GM10248 (cell line): ENCODE results near the gene GCNT2.

ENCODE experiments used
- CTCF ChIA-PET: fragments of 300-600 bp; sonication (Branson Sonifier 250); formaldehyde crosslinking; extraction: SDS; loops from one replicate; lab custom pipeline; 2021; ENCODE audit warnings: antibody characterized with exemption; lab: Yijun Ruan, JAX
- POLR2A ChIA-PET: fragments of 350-650 bp; sonication (Branson Sonifier 250); formaldehyde crosslinking; extraction: SDS; loops from one replicate; lab custom pipeline; 2020; ENCODE audit warnings: antibody characterized with exemption; lab: Yijun Ruan, JAX
- DNase-seq: peaks from one replicate; pipeline ENCODE4 v3.0.0; 2012; ENCODE audit errors: extremely low spot score
- TF ChIP-seq, protein P1 (sequence below): IDR thresholded peaks from 2 replicates; pipeline ENCODE4 v1.5.1; 2012; ENCODE audit warnings: mild to moderate bottlenecking, low read depth; ENCODE audit errors: extremely low read depth, missing control alignments, control extremely low read depth

GCNT2 gene

DNA sequence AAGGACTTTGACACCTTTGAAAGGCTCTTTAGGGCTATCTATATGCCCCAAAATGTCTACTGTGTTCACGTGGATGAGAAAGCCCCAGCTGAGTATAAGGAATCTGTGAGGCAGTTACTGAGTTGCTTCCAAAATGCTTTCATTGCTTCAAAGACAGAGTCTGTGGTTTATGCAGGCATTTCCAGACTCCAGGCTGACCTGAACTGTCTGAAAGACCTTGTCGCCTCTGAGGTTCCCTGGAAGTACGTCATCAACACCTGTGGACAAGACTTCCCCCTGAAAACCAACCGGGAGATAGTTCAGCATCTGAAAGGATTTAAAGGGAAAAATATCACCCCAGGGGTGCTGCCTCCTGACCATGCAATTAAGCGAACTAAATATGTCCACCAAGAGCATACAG is 65.2 kb downstream of the GCNT2 start:
- no peak for DNase-seq
- TF ChIP-seq, protein P1, sequence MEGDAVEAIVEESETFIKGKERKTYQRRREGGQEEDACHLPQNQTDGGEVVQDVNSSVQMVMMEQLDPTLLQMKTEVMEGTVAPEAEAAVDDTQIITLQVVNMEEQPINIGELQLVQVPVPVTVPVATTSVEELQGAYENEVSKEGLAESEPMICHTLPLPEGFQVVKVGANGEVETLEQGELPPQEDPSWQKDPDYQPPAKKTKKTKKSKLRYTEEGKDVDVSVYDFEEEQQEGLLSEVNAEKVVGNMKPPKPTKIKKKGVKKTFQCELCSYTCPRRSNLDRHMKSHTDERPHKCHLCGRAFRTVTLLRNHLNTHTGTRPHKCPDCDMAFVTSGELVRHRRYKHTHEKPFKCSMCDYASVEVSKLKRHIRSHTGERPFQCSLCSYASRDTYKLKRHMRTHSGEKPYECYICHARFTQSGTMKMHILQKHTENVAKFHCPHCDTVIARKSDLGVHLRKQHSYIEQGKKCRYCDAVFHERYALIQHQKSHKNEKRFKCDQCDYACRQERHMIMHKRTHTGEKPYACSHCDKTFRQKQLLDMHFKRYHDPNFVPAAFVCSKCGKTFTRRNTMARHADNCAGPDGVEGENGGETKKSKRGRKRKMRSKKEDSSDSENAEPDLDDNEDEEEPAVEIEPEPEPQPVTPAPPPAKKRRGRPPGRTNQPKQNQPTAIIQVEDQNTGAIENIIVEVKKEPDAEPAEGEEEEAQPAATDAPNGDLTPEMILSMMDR, result no peak
- CTCF ChIA-PET, result interaction anchor here (0.7 kb wide), 1 partner anchor 9 kb away, joined by 3 read pairs; no protein-coding TSS in a partner anchor
- POLR2A ChIA-PET, result no interaction called here

DNA sequence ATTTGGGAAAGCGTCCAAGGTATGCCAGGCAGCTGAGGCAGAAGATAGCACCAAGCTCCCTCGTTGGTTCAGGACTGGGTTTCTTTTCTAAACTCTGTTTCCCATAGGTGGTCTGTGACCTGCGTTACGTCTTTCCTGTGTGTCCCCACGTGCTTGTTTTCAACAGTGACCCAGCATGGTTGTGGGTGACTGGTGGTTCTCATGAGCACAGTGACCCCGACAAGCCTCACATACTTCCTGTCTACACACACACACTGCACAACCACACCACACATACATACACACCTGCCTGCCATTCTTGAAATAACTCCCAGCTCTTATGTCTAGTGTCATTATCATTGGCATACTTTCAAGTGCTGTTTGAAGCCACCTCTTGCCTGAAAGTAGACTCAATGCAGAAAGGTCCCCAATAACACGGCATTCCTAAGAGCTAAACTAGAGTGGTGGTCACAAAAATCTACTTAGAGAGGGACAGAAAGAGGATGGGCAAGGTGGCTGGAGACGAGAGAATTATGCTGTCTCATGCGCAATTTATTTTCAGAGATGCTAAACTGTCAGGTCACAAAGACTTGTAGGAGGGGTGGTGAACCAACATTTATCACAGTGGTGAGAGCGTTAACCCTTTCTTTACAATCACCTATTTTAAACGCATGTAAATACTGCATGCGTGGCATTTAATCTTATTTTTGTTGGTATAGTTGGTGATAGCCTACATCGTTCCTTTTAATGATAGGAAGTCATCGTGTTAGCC is 66.7 kb downstream of the GCNT2 start:
- POLR2A ChIA-PET, result no interaction called here
- CTCF ChIA-PET, result interaction anchor here (0.9 to 1.2 kb wide), 2 partner anchors 9 to 11 kb away, joined by 4 read pairs; no protein-coding TSS in a partner anchor
- no peak for DNase-seq
- TF ChIP-seq, protein P1, result no peak

DNA sequence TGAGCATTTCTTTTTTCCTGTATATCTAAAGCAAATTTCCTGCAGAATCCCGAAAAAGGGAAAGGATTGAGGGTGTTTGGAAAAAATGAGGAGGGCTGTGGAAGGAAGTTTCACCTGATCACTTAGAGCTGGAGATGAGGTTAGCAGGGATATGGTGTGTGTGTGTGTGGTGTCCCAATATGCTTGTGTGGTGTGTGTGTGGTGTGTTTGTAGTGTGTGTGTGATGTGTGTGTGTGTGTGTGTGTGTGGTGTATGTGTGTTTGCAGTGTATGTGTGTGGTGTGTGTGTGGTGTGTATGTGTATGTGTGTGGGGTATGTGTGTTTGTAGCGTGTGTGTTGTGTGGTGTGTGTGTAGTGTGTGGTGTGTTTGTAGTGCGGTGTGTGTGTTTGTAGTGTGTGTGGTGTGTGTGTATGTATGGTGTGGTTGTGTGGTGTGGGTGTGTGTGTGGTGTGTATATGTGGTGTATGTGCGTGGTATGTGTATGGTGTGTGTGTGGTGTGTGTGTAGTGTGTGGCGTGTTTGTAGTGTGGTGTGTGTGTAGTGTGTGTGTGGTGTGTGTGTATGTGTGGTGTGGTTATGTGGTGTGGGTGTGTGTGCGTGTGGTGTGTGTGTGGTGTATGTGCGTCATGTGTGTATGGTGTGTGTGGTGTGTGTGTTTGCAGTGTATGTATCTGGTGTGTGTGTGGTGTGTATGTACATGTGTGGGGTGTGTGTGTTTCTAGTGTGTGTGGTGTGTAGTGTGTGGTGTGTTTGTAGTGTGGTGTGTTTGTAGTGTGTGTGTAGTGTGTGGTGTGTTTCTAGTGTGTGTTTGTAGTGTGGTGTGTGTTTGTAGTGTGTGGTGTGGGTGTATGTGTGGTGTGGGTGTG is 67.6 kb downstream of the GCNT2 start:
- TF ChIP-seq, protein P1, result no peak
- DNase-seq, result no peak
- POLR2A ChIA-PET, result no interaction called here
- CTCF ChIA-PET, result no interaction called here

DNA sequence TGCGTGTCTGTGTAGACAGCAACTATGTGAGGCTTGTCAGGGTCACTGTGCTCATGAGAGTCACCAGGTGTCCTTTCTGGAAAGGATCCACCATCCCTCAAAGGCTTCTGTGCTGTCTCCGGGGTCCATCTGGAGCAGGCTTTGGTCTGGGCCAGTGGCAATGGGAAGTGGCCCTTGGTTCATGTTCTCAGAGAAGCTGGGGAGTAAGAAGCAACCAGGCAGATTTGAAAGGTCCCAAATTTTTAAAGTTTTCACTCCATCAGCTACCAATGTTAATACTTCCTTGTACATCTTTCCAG is 68.2 kb downstream of the GCNT2 start:
- ChIA-PET POLR2A (no interaction called here), CTCF (interaction anchor here (1.0 kb wide), 1 partner anchor 46 kb away, joined by 3 read pairs; no protein-coding TSS in a partner anchor)
- no peak for DNase-seq
- TF ChIP-seq, protein P1, result no peak

DNA sequence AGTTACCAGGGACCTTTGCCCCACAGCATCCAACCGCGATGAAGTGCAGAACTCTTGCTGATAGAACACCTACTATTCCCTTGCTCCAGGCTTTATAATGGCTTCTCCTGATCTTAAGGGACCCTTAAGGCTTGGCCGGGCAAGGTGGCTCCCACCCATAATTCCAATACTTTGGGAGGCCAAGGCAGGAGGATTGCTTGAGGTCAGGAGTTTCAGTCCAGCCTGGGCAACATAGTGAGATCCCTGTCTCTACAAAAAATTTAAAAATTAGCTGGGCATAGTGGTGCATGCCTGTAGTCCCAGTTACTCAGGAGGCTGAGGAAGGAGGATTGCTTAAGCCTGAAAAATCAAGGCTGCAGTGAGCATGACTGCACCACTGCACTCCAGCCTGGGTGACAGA is 68.8 kb downstream of the GCNT2 start:
- CTCF ChIA-PET, result interaction anchor here (1.0 kb wide), 1 partner anchor 46 kb away, joined by 3 read pairs; no protein-coding TSS in a partner anchor
- POLR2A ChIA-PET, result no interaction called here
- TF ChIP-seq, protein P1, result no peak
- DNase-seq, result no peak

DNA sequence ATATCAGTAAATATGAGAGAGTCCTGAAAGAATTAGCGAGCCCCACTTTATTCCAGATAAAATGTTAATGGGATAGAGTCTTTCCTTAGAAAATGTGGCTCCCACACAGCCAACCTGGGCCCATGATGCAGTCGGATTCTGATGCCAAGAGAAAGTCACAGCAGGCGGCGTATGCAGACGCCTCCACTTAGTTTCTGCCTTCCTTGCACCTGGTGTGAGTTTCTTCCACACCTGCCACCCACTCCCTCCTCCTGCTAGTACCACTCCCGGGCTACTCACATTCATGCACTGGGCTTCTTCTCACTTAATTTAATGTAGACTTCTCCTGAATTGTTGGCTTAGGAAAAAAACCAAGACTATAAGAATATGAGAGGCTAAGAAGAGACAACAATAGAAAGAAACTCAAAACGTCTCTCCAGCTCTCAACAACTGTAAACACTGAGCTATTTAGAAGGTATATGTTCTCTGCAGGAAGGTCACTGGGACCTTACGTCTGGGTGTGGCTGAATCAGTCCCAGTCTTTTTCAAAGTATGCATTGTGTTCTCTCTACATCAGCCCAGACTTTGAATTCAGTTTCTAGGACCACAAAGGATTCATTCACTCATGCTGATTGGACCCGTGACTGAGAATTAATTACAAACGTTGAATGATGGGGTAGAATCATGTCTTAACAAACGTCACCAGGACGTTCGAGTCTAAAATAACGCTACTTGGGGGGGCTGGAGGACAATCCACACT is 70.4 kb downstream of the GCNT2 start:
- ChIA-PET POLR2A (no interaction called here), CTCF (no interaction called here)
- TF ChIP-seq, protein P1, result no peak
- DNase-seq, result no peak
